GM21381 (cell line): ENCODE measurements around the gene S100A14.
A peak's percentile ranks its signal among the peaks of the same experiment; 100 is the strongest.
"Not testable (repeated sequence)": the region's sequence is repeated elsewhere in the genome, so short reads cannot be mapped to it uniquely, and the experiment has no call there.

Experiments
- ATAC-seq: cut with Tn5 transposase; IDR thresholded peaks from one replicate; pipeline ENCODE4 v1.9.1; 2021; ENCODE audit warnings: mild to moderate bottlenecking, moderate library complexity; ENCODE audit not compliant: unreplicated experiment

S100A14 gene

DNA sequence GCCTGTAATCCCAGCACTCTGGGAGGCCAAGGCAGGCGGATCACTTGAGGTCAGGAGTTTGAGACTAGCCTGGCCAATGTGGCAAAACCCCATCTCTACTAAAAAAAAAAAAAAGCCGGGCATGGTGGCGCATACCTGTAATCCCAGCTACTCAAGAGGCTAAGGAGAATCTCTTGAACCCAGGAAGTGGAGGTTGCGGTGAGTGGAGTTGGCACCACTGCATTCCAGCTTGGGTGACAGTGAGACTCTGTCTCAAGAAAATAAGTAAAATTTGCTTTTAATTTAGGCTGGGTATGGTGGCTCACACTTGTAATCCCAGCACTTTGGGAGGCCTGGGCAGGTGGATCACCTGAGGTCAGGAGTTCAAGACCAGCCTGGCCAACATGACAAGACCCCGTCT, 24.1 kb upstream of the S100A14 start:
- ATAC-seq: not testable (repeated sequence)

DNA sequence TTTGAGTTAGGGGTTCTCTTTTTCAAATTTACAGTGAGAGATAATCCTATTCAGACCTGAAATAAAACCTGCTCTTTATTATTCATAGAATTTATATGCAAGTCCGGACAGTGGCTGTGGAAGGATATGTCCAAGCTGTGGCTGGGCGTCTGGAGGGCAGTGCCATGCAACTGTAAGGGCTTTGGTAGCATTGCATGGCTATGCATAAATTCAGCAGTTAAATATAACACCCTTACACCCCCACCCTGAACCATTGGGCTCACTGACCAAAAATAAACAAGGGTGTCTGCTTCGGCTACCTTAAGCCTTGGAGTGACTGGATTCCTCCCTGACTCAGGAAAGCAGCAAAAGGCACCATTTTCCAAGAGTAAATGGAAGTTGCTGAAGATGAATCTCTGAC, 23.2 kb upstream of the S100A14 start:
- no peak for ATAC-seq

DNA sequence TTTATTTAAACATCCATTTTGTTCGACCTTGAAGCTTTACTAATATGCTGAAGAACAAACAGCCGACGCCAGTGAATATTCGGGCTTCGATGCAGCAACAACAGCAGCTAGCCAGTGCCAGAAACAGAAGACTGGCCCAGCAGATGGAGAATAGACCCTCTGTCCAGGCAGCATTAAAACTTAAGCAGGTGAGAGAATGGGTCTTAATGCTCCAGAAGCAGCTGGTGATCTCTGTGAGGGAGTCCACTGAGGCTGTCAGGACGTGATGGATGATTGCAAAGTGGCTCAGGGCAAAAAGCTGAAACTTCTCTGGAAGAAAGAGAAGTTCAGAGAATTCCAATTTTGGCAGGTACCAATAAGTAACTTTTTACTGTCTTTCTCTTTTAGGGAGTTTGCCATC, 22.1 kb upstream of the S100A14 start:
- no peak for ATAC-seq

DNA sequence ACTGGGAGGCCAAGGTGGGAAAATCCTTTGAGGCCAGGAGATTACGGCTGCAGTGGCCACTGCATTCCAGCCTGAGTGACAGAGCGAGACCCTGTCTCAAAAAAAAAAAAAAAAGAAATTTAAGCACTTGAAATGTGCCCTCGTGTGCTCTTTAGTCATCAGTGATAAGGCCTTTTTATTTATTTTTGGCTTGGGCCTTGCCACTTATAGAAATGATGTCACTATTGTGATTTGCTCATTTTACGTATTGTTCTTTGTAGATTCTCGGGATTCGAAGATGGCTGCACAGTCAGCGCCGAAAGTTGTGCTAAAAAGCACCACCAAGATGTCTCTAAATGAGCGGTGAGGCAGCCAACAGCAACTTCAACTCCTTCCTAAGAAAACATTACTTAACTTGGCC, 20.2 kb upstream of the S100A14 start:
- no peak for ATAC-seq

GRCh38 chr1:153635872-153636271, 19.7 kb upstream of the S100A14 start:
- no peak for ATAC-seq

- peak; percentile 90 for ATAC-seq
These were observed 17.9 kb upstream of the S100A14 start, which contains the start of gene CHTOP for GRCh38 chr1:153633754-153634665. Gene CHTOP (plus strand): TSS chr1:153634066. CDS start chr1:153636589, 2,523 bp downstream.

- no peak for ATAC-seq
These were observed 17.1 kb upstream of the S100A14 start for GRCh38 chr1:153633161-153633753.

GRCh38 chr1:153631047-153632022, 15.2 kb upstream of the S100A14 start:
- ATAC-seq: no peak

DNA sequence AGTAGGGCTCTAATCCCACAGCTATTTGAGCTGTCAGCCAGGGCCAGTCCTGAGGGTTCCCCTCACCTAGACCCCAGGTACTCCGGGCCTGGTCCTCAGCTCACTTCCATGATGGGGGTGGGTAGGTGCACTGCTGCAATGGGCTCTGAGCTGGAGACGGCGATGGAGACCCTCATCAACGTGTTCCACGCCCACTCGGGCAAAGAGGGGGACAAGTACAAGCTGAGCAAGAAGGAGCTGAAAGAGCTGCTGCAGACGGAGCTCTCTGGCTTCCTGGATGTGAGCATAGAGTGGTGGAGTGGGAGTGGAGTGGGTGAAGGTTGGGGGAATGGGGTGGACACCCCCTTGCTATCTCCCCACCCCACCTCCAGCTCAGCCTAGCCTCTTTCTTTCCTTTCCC, 14.3 kb upstream of the S100A14 start:
- no peak for ATAC-seq

- no peak for ATAC-seq
These were observed 13.8 kb upstream of the S100A14 start for GRCh38 chr1:153629971-153630370.

- no peak for ATAC-seq
These were observed 13.2 kb upstream of the S100A14 start for GRCh38 chr1:153629343-153629665.

GRCh38 chr1:153628638-153629342, 12.7 kb upstream of the S100A14 start:
- ATAC-seq: no peak

- ATAC-seq: no peak
These were observed 11.8 kb upstream of the S100A14 start, which contains the start of gene S100A1 for GRCh38 chr1:153627715-153628626. Gene S100A1 (plus strand): TSS chr1:153628434. CDS start chr1:153630522, 2,088 bp downstream.

- ATAC-seq: no peak
These were observed 11.0 kb upstream of the S100A14 start, which contains the start of gene S100A13 for GRCh38 chr1:153626904-153627714. Gene S100A13 (minus strand): TSS chr1:153627505. CDS start chr1:153626472, 1,033 bp downstream.

GRCh38 chr1:153626477-153626903, 10.4 kb upstream of the S100A14 start:
- ATAC-seq: no peak

- ATAC-seq: no peak
These were observed 9.0 kb upstream of the S100A14 start for GRCh38 chr1:153624965-153625611.

DNA sequence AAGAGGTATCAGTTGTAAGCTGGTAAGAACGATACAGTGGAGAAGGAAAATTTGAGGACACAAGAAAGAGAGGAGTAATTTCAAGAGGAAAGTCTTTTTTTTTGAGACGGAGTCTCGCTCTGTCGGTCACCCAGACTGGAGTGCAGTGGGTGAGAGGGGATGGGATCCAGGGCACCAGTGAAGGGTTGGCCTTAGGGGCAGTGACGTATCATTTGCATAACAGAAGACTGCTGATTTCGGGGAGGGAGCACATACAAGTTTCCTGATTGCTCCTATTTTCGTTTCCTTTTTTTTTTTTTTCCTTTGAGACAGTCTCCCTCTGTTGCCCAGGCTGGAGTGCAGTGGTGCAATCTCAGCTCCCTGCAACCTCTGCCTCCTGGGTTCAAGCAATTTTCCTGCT, 7.0 kb upstream of the S100A14 start:
- ATAC-seq: no peak

- ATAC-seq: no peak
These were observed 3.0 kb upstream of the S100A14 start for GRCh38 chr1:153619171-153619570.
